NCI-H345 (cell line): Measurements from ENCODE around the gene TMEM106A.
"Not testable (repeated sequence)": the region's sequence is repeated elsewhere in the genome, so short reads cannot be mapped to it uniquely, and the experiment has no call there.

Source experiments
- DNase-seq: peaks from one replicate; lab custom pipeline; 2025; lab: John Stamatoyannopoulos, UW

Gene TMEM106A

GRCh38 chr17:43215341-43215740, 3.7 kb downstream of the TMEM106A start:
- DNase-seq: no peak

- no peak for DNase-seq
Observed at GRCh38 chr17:43216369-43216761, 4.7 kb downstream of the TMEM106A start.

- DNase-seq: no peak
Observed at GRCh38 chr17:43216762-43217613, 5.3 kb downstream of the TMEM106A start.

GRCh38 chr17:43217614-43218087, 6.0 kb downstream of the TMEM106A start:
- DNase-seq: no peak

- DNase-seq: no peak
Observed at GRCh38 chr17:43219001-43219400, 7.3 kb downstream of the TMEM106A start.

GRCh38 chr17:43219746-43220380, 8.2 kb downstream of the TMEM106A start:
- DNase-seq: no peak

GRCh38 chr17:43220511-43221125, 8.9 kb downstream of the TMEM106A start:
- DNase-seq: no peak

GRCh38 chr17:43224146-43224705, 12.6 kb downstream of the TMEM106A start:
- DNase-seq: no peak

- no peak for DNase-seq
Observed at GRCh38 chr17:43226393-43226792, 14.7 kb downstream of the TMEM106A start.

GRCh38 chr17:43228020-43228782, 16.5 kb downstream of the TMEM106A start, which contains the start of gene CCDC200:
CCDC200 (minus strand) TSS chr17:43228623; CDS start chr17:43228554, 69 bp downstream.
- DNase-seq: not testable (repeated sequence)

GRCh38 chr17:43231205-43232020, 19.7 kb downstream of the TMEM106A start:
- not testable (repeated sequence) for DNase-seq

GRCh38 chr17:43232021-43232699, 20.5 kb downstream of the TMEM106A start:
- not testable (repeated sequence) for DNase-seq

- not testable (repeated sequence) for DNase-seq
Observed at GRCh38 chr17:43233263-43233662, 21.6 kb downstream of the TMEM106A start.

GRCh38 chr17:43233877-43234276, 22.2 kb downstream of the TMEM106A start, which contains the start of gene RNU2-1:
RNU2-1 (minus strand) TSS chr17:43233977.
- DNase-seq: not testable (repeated sequence)

GRCh38 chr17:43239597-43239996, 27.9 kb downstream of the TMEM106A start:
- not testable (repeated sequence) for DNase-seq

- not testable (repeated sequence) for DNase-seq
Observed at GRCh38 chr17:43240596-43241352, 29.1 kb downstream of the TMEM106A start.

GRCh38 chr17:43246456-43246855, 34.8 kb downstream of the TMEM106A start:
- DNase-seq: not testable (repeated sequence)
